HG03432 (cell line): ENCODE data around the gene RAP1GDS1.
A peak's percentile ranks its signal among the peaks of the same experiment; 100 is the strongest.
"Not testable (repeated sequence)": the region's sequence is repeated elsewhere in the genome, so short reads cannot be mapped to it uniquely, and the experiment has no call there.

Source experiments
- ATAC-seq: cut with Tn5 transposase; IDR thresholded peaks from one replicate; pipeline ENCODE4 v1.9.1; 2021; ENCODE audit warnings: mild to moderate bottlenecking, moderate library complexity; ENCODE audit not compliant: unreplicated experiment

RAP1GDS1 gene

DNA sequence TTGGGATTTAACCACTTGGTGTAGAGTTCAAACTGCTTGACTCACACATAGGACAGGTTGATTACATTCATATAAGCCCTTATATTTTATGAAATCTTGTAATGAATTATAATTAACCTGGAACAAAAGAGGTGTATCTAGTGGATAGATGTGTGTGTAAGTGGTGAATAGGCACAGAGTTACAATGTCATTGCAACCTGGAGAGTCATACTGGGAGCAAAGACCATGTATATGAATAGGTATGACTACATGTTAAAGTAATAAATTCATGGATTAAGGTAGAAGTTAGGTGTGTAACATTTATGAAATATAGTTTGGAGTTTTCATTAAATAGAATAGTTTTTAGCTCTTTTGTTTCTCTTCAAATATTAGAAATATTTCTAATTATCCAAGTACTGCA, 26.1 kb downstream of the RAP1GDS1 start:
- no peak for ATAC-seq

DNA sequence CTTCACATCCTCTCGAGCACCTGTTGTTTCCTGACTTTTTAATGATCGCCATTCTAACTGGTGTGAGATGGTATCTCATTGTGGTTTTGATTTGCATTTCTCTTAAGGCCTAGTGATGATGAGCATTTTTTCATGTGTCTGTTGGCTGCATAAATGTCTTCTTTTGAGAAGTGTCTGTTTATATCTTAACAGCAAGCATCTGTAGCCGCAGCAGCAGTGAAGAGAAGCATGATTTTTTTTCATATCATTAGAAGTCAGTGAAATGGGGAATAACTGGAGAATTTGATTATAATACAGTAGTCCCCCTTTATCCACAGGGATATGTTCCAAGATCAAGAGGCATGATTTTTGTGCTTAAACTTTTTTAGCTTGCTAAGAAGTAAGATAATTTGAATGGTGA, 27.5 kb downstream of the RAP1GDS1 start:
- ATAC-seq, result peak; percentile 44

DNA sequence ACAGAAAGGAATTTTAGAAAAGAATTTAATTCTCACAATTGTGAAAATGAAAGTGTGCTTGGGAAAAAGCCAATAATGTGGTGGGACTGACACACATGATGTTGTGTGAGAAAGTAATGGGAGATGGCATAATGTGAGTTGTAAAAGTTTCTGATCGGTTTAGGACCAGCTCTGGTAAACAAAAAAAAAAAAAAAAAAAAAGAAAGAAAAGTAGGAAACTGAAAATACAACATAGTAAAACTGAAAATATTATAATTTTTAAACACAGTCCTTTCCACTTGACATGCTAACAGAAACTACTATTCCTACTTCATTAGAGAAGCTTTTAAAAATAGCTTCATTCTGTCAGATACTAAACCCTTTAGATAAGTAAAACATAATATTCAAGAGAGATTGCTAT, 28.2 kb downstream of the RAP1GDS1 start:
- peak; percentile 80 for ATAC-seq

DNA sequence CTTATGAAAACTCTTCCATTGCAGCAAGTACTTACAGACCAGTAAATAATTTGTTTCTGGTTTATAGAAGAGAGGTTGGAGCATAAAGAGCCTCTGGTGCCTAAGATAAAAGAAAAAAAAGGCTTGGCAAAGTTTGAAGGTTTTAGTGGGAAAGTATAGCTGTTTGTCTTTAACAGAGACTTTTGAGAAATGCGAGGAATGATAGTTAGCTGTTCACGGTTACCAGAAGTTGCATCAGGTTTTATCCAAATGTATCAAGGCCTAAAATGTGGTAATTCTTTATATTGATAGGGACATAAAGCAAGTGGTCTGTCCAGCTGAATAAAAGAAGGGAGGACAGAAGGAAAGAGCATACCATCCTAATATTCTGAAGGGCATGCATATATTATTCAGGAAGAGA, 29.3 kb downstream of the RAP1GDS1 start:
- ATAC-seq, result no peak

DNA sequence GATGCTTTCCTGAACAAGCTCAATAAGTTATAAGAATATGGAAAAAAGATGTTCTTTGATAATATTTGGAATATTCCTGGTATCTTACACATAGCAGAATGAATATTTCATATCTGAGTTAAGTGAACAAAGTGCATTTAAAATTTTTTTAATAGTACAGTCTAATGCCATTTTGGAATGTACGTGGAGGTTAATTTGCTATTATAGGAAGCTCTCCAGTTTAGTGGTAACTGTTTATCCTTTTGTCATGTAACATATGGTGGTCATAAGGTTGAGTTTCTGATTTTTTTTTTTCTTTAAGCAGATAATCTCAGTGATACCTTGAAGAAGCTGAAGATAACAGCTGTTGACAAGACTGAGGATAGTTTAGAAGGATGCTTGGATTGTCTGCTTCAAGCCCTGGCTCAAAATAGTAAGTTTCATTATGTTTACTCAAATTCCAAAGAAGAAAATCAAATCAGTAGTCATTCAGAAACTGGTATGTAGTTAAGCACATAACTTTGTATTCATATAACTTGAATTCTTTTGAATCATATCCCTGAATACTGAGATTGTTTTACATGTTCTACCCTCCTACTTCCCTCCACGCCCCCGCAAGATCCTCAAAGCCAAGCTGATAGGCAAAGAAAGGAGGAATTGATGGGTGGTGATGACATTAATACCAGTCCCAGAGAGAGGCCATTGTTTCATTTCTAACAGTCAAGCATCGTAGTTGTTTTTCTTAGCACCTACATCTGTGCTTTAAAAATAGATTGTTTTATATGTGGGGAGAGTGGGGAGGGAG, 32.1 kb downstream of the RAP1GDS1 start:
- ATAC-seq, result no peak

DNA sequence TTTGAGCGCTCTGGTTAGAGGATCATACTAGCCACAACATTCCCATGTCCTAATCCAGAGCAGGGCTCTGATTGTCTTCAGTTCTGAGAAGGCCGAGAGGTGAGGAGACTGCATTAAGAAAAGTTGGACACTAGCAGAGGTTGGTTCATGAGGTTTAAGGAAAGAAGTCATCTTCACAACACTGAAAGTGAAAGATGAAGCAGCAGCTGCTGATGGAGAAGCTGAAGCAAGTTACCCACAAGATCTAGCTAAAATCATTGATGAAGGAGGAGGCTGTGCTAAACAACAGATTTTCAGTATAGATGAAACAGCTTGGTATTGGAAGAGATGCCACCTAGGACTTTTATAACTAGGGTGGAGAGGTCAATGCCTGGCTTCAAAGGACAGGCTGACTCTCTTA, 36.8 kb downstream of the RAP1GDS1 start:
- ATAC-seq, result no peak

DNA sequence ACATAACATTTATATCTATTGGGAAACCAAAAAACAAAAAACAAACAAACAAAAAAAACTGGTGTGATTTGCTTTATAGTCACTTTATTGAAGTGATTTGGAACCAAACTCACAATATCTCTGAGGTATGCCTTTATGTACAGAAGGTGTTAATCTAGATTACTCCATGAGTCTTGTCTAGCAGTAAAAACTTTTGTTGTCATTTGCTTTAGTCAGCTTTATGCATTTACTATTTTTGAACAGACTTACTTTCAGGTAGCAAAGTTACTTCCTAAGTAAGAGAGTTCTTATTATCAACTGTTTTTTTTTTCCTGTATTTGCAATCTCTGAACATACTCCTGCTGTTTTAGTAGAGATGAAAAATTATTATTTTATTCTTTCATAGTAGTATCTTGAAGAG, 39.5 kb downstream of the RAP1GDS1 start:
- ATAC-seq, result no peak

DNA sequence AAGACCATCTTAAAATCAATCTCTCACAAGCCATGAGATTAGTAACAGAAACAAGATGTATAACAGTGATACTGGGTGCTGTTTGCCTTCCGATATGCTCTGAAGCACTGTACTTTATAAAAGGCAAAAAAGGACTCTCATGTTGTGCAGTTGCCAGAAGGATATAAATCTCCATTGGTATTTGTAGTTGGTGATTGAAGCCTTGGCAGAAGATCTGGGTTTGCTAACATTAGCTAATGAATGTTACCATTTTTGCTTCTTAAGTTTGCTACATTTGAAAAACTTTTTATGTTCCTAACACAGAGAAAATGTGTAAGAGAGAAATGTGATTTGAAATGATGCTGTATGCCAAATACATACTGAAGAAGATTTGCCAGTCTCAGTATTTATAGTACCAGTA, 44.4 kb downstream of the RAP1GDS1 start:
- no peak for ATAC-seq

DNA sequence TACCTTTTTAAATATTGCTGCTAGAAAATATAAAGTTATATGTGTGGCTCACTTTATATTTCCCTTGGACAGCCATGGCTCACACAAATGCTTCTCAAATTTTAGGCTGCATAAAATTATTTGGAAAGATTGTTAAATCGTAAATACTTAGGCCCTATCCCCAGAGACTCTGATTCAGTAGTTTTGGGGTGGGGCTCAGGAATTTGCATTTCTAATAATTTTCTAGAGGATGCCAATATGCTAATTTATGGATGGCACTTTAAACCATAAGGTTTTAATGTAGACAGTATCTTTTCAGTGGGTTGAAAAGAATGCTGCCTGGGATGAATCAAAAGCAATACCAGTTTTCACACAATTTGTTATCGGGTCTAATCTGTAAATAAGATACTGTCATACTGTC, 49.7 kb downstream of the RAP1GDS1 start:
- ATAC-seq, result no peak

DNA sequence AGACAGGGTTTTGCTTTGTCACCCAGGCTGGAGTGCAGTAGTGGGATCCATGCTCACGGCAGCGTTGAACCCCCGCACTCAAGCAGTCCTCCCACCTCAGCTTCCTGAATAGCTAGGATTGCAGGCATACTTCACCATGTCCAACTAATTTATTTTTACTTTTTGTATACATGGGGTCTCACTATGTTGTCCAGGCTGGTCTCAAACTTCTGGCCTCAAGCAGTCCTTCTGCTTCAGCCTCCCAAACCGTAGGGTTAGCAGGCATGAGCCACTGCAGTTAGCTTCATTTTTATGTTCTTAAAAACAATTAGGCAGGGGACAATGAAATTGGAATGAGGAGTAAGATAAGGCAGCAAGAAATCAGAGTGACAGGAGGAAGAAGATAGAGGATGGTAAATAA, 50.5 kb downstream of the RAP1GDS1 start:
- no peak for ATAC-seq

DNA sequence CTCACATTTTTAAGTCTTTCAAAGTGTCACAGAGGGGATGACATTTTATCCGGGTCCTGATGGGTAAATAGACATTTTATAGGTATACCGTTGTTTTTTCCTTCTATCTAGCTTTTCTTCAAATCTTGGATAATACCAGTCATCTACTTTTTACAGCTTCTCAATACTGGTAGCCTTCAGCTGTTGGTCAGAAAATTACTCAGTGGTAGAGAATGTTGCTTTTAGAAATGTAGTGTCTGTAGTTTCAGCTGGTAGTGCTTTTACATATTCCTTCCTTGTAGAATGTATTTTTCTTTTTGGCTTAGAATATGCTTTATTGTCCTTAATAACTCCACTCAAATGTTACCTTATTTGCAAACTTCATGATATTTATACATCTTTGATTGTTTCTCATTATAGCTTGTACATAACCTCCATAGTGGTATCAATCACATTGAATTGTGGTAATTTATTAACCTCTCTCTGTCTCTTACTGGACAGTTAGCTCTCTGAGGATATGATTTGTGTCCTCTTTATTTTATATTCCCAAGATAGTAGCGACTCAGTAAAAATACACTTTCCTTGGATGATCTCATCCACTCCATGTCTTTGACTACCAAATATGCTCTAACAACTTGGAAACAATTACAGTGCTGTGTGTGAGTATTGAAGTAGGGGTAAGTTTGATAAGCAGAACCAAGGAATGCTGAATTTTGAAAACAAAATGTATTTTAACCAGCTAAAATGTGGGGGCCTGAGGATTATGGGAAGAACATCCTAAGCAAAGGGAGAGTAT, 53.8 kb downstream of the RAP1GDS1 start:
- ATAC-seq, result no peak

DNA sequence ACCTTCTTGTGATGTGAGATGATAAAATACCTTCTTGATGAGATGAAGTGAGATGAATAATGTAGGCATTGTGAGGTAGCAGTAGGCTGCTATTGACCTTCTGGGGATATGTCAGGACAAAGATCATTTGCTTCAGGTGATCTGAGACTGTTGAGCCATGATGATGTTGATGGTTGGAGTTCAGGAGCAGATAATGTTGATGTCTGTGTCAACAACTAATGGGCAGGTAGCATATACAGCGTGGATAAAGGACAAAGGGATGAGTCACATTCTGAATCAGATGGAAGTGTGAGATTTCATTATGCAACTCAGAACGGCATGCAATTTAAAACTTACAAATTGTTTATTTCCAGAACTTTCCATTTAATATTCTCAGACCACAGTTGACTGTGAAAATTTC, 57.3 kb downstream of the RAP1GDS1 start:
- ATAC-seq, result no peak

DNA sequence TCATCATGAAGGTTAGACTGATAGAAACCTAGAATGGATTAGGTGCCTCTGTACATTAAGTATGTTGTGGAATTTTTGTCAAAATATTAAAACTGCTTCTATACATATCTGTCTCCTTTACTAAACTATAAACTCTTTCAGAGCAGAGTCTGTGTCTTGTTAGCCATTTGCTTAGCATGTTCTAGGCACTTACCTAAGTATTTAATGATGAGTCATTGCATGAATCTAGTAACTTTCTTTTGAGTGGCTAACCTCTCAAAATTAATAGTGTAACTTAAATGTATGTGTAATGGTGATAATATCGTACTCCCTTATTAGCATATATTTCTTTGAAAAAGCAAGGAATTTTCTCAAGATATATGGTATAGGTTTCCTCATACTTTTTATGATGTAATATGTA, 57.8 kb downstream of the RAP1GDS1 start:
- no peak for ATAC-seq

DNA sequence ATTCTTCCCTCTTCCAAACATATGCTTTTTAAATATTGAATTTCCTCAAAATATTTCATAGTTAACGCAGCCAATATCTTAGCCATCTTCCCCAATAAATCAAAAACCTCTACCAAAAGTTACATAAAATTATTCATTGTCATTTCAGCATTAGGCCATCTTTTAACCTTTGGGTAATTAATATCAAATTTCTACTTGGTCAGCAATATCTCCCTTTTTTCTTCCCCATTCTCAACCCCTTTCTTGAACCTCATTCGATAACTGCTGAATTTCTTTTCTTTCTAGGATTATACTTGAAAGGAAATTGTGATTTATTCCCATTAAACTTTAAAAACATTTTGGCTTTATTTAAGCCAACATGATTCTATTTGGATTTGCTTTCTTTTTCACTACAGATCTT, 65.0 kb downstream of the RAP1GDS1 start:
- ATAC-seq, result no peak

DNA sequence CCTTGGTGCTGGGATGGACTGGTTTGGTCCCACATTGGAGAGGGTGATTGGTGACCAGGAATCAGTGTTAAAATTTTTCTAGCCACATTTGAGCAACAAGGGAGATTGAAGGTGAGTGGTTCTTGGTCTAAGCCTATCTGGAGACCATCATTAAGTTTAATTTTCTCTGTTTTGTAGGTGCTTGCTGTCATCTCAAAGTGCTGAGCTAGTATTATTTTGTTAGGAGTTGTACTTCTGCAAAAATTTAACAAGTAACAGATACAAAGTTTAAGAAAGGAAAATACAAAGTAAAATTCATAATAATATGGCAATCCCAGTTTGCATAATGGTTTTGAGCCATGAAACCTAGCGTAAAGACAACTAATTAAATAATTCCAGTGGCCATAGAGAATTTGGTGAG, 66.5 kb downstream of the RAP1GDS1 start:
- no peak for ATAC-seq

DNA sequence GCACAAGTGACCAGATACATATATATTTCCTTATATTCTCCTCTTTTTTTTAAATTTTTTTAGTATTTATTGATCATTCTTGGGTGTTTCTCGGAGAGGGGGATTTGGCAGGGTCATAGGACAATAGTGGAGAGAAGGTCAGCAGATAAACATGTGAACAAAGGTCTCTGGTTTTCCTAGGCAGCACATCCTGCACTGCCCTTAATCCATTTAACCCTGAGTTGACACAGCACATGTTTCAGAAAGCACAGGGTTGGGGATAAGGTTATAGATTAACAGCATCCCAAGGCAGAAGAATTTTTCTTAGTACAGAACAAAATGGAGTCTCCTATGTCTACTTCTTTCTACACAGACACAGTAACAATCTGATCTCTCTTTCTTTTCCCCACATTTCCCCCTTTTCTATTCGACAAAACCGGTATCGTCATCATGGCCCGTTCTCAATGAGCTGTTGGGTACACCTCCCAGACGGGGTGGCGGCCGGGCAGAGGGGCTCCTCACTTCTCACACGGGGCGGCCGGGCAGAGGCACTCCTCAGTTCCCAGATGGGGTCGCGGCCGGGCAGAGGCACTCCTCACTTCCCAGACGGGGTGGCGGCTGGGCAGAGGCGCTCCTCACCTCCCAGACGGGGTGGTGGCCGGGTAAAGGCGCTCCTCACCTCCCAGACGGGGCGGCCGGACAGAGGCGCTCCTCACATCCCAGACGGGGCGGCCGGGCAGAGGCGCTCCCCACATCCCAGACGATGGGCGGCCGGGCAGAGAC, 68.9 kb downstream of the RAP1GDS1 start:
- ATAC-seq, result not testable (repeated sequence)

DNA sequence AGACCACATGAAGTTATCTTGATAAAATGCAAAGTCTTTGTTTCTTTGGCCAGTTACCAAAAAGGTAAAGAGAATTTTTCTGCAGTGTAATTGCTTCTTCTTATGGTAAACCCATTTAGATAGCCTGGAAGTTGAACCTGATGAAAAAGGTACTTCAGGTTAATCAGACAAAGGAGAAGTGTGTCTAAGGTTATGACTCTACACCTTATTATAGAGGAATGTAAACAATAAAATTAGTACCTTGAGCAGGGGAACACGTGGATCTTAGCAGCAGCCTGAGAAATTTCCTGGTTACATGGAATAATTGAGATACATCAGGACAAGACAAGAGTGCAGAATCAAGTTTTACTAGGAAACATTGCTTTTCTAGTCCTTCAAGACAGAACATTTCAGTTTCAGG, 70.8 kb downstream of the RAP1GDS1 start:
- ATAC-seq, result no peak

DNA sequence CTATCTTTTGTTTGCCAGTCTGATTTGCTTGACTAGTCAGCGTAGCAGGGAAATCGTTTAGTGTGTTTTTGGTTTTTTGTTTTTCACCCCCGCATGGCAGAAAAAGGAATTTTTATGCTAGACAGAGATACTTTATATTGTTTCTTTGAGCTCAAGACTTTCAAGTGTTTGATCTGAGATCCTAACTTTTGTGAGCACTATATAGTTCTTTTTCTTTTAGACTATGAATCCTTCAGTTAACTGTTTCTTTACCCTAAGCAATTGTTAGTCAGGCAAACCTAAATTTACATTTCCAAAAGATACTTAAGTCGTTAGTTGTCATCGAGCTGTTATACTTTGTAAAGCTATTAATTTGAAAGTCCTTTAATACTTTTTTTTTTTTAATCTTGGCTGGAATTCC, 73.3 kb downstream of the RAP1GDS1 start:
- no peak for ATAC-seq

DNA sequence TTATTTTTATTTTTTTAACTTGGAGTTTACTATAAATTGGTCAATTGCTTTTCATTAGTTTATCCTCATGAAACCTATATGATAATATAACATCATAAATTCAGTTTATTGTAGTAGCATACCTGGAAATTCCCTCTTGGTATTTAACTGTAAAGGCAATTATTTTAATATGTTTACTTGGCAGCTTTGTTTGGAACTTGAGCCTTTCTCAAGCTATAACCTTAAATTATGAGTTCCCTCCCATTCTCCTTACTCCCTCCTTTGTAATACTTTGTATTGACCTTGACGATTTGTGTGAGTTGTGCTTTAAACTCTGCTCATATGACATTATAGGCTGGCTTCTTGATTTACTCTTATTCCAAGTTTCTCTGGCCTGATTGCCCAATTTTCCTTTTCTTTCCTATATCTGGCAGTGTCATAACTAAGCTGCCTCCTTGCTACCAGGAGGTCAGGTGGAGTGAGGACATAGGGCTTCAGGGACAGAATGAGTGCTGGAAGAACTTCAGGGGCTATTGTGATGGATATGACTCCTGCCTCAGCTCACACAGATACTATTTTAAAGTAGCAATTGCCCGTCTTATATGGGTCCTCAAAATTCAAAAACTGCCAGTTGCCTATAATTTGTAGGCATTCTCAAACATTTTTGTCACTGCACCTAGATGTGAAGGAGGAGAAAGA, 77.7 kb downstream of the RAP1GDS1 start:
- no peak for ATAC-seq

DNA sequence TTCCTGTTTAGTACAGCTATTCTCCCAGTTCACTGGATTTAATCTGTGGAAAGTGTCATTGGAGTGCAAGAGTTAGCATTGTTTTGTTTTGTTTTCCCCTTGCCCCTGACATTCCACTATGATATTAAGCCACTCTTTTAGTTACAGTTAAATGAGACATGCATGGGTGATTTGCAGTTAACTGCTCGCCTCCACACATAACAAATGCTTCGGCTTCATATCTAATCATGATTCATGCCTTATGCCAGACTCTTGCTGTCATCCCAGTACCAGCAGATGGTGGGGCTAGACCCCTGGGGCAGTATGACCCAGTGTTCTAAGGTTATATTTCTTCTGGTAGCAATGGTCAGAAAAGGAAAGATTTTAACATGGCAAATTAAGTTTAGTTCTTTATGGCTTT, 80.1 kb downstream of the RAP1GDS1 start:
- ATAC-seq, result no peak

DNA sequence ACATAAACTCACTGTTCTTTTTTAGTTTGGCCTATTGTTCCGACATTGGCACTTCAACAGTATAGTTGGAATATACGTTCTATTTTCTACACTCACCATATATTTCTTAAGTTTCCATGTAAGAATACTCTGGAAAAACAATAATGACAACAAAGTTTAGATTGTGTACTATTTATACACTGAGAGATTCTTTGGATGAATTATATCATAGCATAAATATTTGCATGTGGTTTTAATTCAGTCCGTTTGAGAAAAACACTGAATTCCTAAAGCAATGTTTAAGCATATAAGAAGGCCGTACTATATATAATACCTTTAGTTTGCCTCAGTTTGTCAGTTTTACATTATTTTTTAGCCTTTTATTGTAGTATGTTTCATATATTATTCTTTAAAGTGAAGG, 82.4 kb downstream of the RAP1GDS1 start:
- ATAC-seq, result no peak
